GM12878 (cell line): Measurements from ENCODE around the gene BAG3. TPM values are rescaled to one million over a fixed set of nuclear protein-coding genes. Genes with fewer than 3 reads are reported as not detected.

ENCODE experiments used
- ATAC-seq: fragments of 200-7000 bp; cut with Tn5 transposase; 3 replicates; pipeline ENCODE4 v1.9.1; 2020; ENCODE audit warnings: mild to moderate bottlenecking, moderate library complexity
- BruUV-seq: library from RNA; stranded (reverse); fragments of 400-500 nt; replicated peaks from 2 replicates; lab custom pipeline; 2021; lab: Mats Ljungman, UMichigan
- CTCF ChIA-PET: fragments of 300-600 bp; sonication (Branson Sonifier 250); formaldehyde crosslinking; extraction: SDS; loops from one replicate; lab custom pipeline; 2021; ENCODE audit warnings: inconsistent platforms; lab: Yijun Ruan, JAX
- POLR2A ChIA-PET: fragments of 350-600 bp; formaldehyde crosslinking; extraction: SDS; loops from one replicate; lab custom pipeline; 2021; ENCODE audit warnings: inconsistent platforms; lab: Charles Lee
- RAD21 ChIA-PET: fragments of 300-600 bp; sonication (Branson Sonifier 250); formaldehyde crosslinking; loops from one replicate; lab custom pipeline; 2023; ENCODE audit warnings: antibody characterized with exemption; ENCODE audit not compliant: unreplicated experiment; lab: Charles Lee
- SMC1A ChIA-PET: fragments of 300-600 bp; sonication (Branson Sonifier 250); formaldehyde crosslinking; loops from one replicate; lab custom pipeline; 2023; ENCODE audit not compliant: unreplicated experiment, uncharacterized antibody; lab: Charles Lee
- DNase-seq: peaks from one replicate; pipeline ENCODE4 v3.0.0-alpha.2; 2011; ENCODE audit warnings: low read depth, low spot score
- FAIRE-seq: peaks from 3 replicates; lab custom pipeline; 2011; peaks lifted over from hg19 to GRCh38; lab: Jason Lieb, UNC
- H2AFZ ChIP-seq: 2 replicates; pipeline ENCODE4 v1.6.0; 2011; ENCODE audit warnings: low read depth, low read length, control low read depth; ENCODE audit not compliant: control insufficient read depth
- H3K27ac ChIP-seq: 2 replicates; pipeline ENCODE4 v1.5.1; 2011; ENCODE audit warnings: control low read depth; ENCODE audit not compliant: control insufficient read depth, insufficient read depth
- H3K27me3 ChIP-seq, 2 experiments: replicated peaks in 1 of 2; 2 replicates each; pipeline versions ENCODE4 v1.6.0 to v1.6.1; 2011; ENCODE audit warnings: low read length in 1 of 2; ENCODE audit not compliant: control insufficient read depth in 2 of 2, insufficient read depth in 2 of 2
- H3K36me3 ChIP-seq, 2 experiments: 2 replicates each; pipeline ENCODE4 v1.5.1; 2011; ENCODE audit warnings: low read length in 1 of 2; ENCODE audit not compliant: control insufficient read depth in 2 of 2, insufficient read depth in 2 of 2
- H3K4me1 ChIP-seq: 2 replicates; pipeline ENCODE4 v1.6.1; 2011; ENCODE audit warnings: mild to moderate bottlenecking, low read length, moderate library complexity, mixed read lengths; ENCODE audit not compliant: control insufficient read depth, insufficient read depth
- H3K4me2 ChIP-seq: 2 replicates; pipeline ENCODE4 v1.6.0; 2011; ENCODE audit warnings: control low read depth; ENCODE audit not compliant: control insufficient read depth, insufficient read depth
- H3K4me3 ChIP-seq: fragments of 200-600 bp; sonication (generic); 2 replicates; pipeline ENCODE4 v1.5.1; 2016
- H3K79me2 ChIP-seq: 2 replicates; pipeline ENCODE4 v1.6.0; 2011; ENCODE audit warnings: low read length; ENCODE audit not compliant: control insufficient read depth, insufficient read depth
- H3K9ac ChIP-seq: 2 replicates; pipeline ENCODE4 v1.8.0; 2011; ENCODE audit warnings: low read length, control low read depth, mixed read lengths; ENCODE audit not compliant: control insufficient read depth, insufficient read depth
- H3K9me3 ChIP-seq: replicated peaks from 3 replicates; pipeline ENCODE4 v1.5.1; 2011; ENCODE audit warnings: mild to moderate bottlenecking, low read length; ENCODE audit not compliant: control insufficient read depth, insufficient read depth
- H4K20me1 ChIP-seq: 2 replicates; pipeline ENCODE4 v1.6.0; 2011; ENCODE audit not compliant: control insufficient read depth, insufficient read depth
- ATF7 ChIP-seq: fragments of 450-650 bp; IDR thresholded peaks from 2 replicates; pipeline ENCODE4 v1.6.1; 2016; ENCODE audit warnings: low read depth, mild to moderate bottlenecking
- E2F4 ChIP-seq: IDR thresholded peaks from 2 replicates; pipeline ENCODE4 v1.6.1; 2012; ENCODE audit warnings: low read depth, low read length, improper control_type of control experiment
- NFXL1 ChIP-seq: fragments of 450-650 bp; IDR thresholded peaks from 2 replicates; pipeline ENCODE4 v1.6.1; 2017; ENCODE audit warnings: antibody characterized with exemption, mild to moderate bottlenecking, borderline replicate concordance
- PBX3 ChIP-seq: IDR thresholded peaks from 2 replicates; pipeline ENCODE4 v1.6.1; 2011; ENCODE audit warnings: mild to moderate bottlenecking, low read depth, low read length, moderate library complexity; ENCODE audit not compliant: insufficient replicate concordance
- SRF ChIP-seq, 2 experiments: IDR thresholded peaks; 2 replicates each; pipeline ENCODE4 v1.6.1; 2011; ENCODE audit warnings: low read depth in 2 of 2, low read length in 2 of 2, mild to moderate bottlenecking in 1 of 2, moderate library complexity in 1 of 2
- STAT3 ChIP-seq: IDR thresholded peaks from 2 replicates; pipeline ENCODE4 v1.6.1; 2011; ENCODE audit warnings: low read depth, low read length, improper control_type of control experiment
- ZBED1 ChIP-seq: IDR thresholded peaks from 2 replicates; pipeline ENCODE4 v1.6.1; 2016; ENCODE audit warnings: borderline replicate concordance
- ZBTB33 ChIP-seq: fragments of 450-650 bp; IDR thresholded peaks from 2 replicates; pipeline ENCODE4 v1.6.1; 2017; ENCODE audit warnings: mild to moderate bottlenecking
- ZNF384 ChIP-seq: IDR thresholded peaks from 2 replicates; pipeline ENCODE4 v1.6.1; 2012; ENCODE audit warnings: low read depth, mild to moderate bottlenecking, low read length, improper control_type of control experiment, borderline replicate concordance
- WGBS: methylation state at CpG from one replicate; pipeline ENCODE4 v1.1.6; 2016; ENCODE audit warnings: low lambda C conversion rate; ENCODE audit not compliant: insufficient replicate concordance, insufficient coverage; ENCODE audit errors: missing lambda C conversion rate; 5-methylcytosine and 5-hydroxymethylcytosine counted together
- in situ Hi-C: fragments of 300-500 bp; cut with MboI; formaldehyde crosslinking; loops from 9 replicates; pipeline ENCODE4 v1.14.3; 2018; ENCODE audit warnings: mixed read lengths
- intact Hi-C: fragments of 100-400 bp; cut with micrococcal nuclease; formaldehyde crosslinking; loops from one replicate; pipeline ENCODE4 v1.14.2; 2022; ENCODE audit not compliant: unreplicated experiment
- polyA plus RNA-seq, 11 experiments: library from polyadenylated mRNA; depleted of rRNA in 4 of 11; unstranded in 6 of 11; stranded (reverse) in 5 of 11; fragments of >200 nt; fragmentation: Nextera tagmentation in 4 of 11; fragmentation: Illumina TruSeq in 1 of 11; extraction: Ambion mirVana in 4 of 11; extraction: Trizol in 1 of 11; gene quantifications; 1 replicate in 1 of 11; 2 replicates in 10 of 11; pipeline versions ENCODE4 v1.2.1 to v1.2.3, GENCODE V29; 2011 to 2016; ENCODE audit warnings: inconsistent platforms in 2 of 11, missing spikeins in 2 of 11, low read depth in 1 of 11
- total RNA-seq, 4 experiments: library from RNA; depleted of rRNA in 3 of 4; stranded (reverse); fragments of >200 nt in 3 of 4; fragmentation: Illumina TruSeq in 1 of 4; extraction: Trizol in 1 of 4; gene quantifications; 2 replicates each; pipeline versions ENCODE4 v1.2.1 to v1.2.3, GENCODE V29; 2013 to 2021

The BAG3 gene
- total and polyA plus RNA-seq, 10 of the 15 experiments (the other 5 are each of a cell fraction or from before 2014, with no cell fraction given), result 0.71 to 14.1 (median 4.3) TPM

- DNase-seq (no peak), ATAC-seq (no peak), FAIRE-seq (no peak)
- Histone ChIP-seq H4K20me1 (no peaks in the 10 kb centered on the region), H3K4me2 (no peak overlapping the region), H3K27me3 (no peaks in the 10 kb centered on the region), H2AFZ (no peak overlapping the region), H3K4me3 (no peak overlapping the region), H3K36me3 (peaks cover 0 to 7% of the 10 kb centered on the region in 2 experiments; a peak in 2 of 4 replicates), H3K4me1 (no peaks in the 10 kb centered on the region), H3K79me2 (no peaks in the 10 kb centered on the region), H3K27ac (no peak overlapping the region), H3K9ac (no peak overlapping the region), H3K9me3 (no peaks in the 10 kb centered on the region)
- WGBS, result 61% methylated on average over 7 of the region's 7 CpGs
- ChIA-PET CTCF (no interaction called here), RAD21 (no interaction called here), POLR2A (interaction anchor here (0.6 kb wide), 1 partner anchor 182 kb away, joined by 9 read pairs; no protein-coding TSS in a partner anchor), SMC1A (interaction anchor here (0.9 to 10.6 kb wide), 2 partner anchors 8 to 182 kb away, joined by 3 to 211 read pairs; no protein-coding TSS in a partner anchor)
- BruUV-seq, result no TSS peak
- in situ Hi-C loops, result no loop called here
- no peak for TF ChIP-seq E2F4
- TF ChIP-seq NFXL1, result no peak
- intact Hi-C loops, result no loop called here
Observed at GRCh38 chr10:119679480-119679829, 28.3 kb downstream of the BAG3 start.

- RAD21 ChIA-PET, result no interaction called here
- FAIRE-seq, result no peak
- intact Hi-C loops, result no loop called here
Observed at GRCh38 chr10:119680050-119680449, 28.9 kb downstream of the BAG3 start.

More at GRCh38 chr10:119680050-119680449, 28.9 kb downstream of the BAG3 start:
- Histone ChIP-seq H3K4me2 (no peak overlapping the region), H3K27me3 (no peaks in the 10 kb centered on the region), H2AFZ (no peak overlapping the region), H4K20me1 (no peaks in the 10 kb centered on the region), H3K79me2 (no peaks in the 10 kb centered on the region), H3K9me3 (no peaks in the 10 kb centered on the region), H3K4me3 (no peak overlapping the region), H3K9ac (no peak overlapping the region), H3K4me1 (no peaks in the 10 kb centered on the region), H3K36me3 (peaks cover 0 to 7% of the 10 kb centered on the region in 2 experiments; a peak in 2 of 4 replicates), H3K27ac (no peak overlapping the region)
- ChIA-PET POLR2A (interaction anchor here (0.6 kb wide), 1 partner anchor 181 kb away, joined by 9 read pairs; no protein-coding TSS in a partner anchor), CTCF (no interaction called here), SMC1A (interaction anchor here (9.9 to 10.6 kb wide), 2 partner anchors 70 to 181 kb away, joined by 172 to 211 read pairs; no protein-coding TSS in a partner anchor)
- WGBS, result 25% methylated on average over 4 of the region's 4 CpGs
- ATAC-seq, result no peak
- no peak for DNase-seq
- in situ Hi-C loops, result loop anchor here (10.0 kb wide), 1 partner anchor 655 kb away; no protein-coding TSS in a partner anchor
- no TSS peak for BruUV-seq
- TF ChIP-seq STAT3 (no peak), ZBED1 (no peak), ATF7 (no peak), SRF (IDR thresholded peaks at IDR 0.05; ENCODE audit: low read depth in 2 of 2, low read length in 2 of 2) (no peak), ZNF384 (no peak), ZBTB33 (no peak), PBX3 (no peak)
